HCT116 (cell line): Measurements from ENCODE around the gene DYNLT1. TPM values are rescaled to one million over a fixed set of nuclear protein-coding genes. Genes with fewer than 3 reads are reported as not detected.

ENCODE experiments used
- ATAC-seq: fragments of 200-7000 bp; cut with Tn5 transposase; 2 replicates; pipeline ENCODE4 v1.9.1; 2020; ENCODE audit warnings: mild to moderate bottlenecking, moderate library complexity
- Bru-seq: library from RNA; stranded (reverse); fragments of 400-500 nt; gene quantifications from one replicate; lab custom pipeline; 2021; lab: Mats Ljungman, UMichigan
- BruChase-seq, 2 experiments: library from RNA; stranded (reverse); fragments of 400-500 nt; gene quantifications; one replicate each; lab custom pipeline; 2021; lab: Mats Ljungman, UMichigan
- BruUV-seq: library from RNA; stranded (reverse); fragments of 400-500 nt; replicated peaks from 2 replicates; lab custom pipeline; 2021; lab: Mats Ljungman, UMichigan
- CTCF ChIA-PET: fragments of 300-600 bp; sonication (Branson Sonifier 250); formaldehyde crosslinking; loops from one replicate; lab custom pipeline; 2021; ENCODE audit warnings: antibody characterized with exemption; lab: Charles Lee
- POLR2A ChIA-PET: fragments of 300-600, 350-600 bp; sonication (Branson Sonifier 250); formaldehyde crosslinking; loops from one replicate; lab custom pipeline; 2021; ENCODE audit warnings: antibody characterized with exemption; lab: Charles Lee
- RAD21 ChIA-PET, 2 experiments: fragments of 300-600 bp; sonication (Branson Sonifier 250); formaldehyde crosslinking; loops; one replicate each; lab custom pipeline; 2023; ENCODE audit warnings: low total read pairs in 2 of 2; ENCODE audit not compliant: uncharacterized antibody in 2 of 2, unreplicated experiment in 2 of 2, low non-redundant PET in 1 of 2; lab: Charles Lee
- DNase-seq: peaks from one replicate; pipeline ENCODE4 v3.0.0-alpha.2; 2010; ENCODE audit warnings: low read depth, low spot score
- H2AFZ ChIP-seq: fragments of 200-600 bp; shearing (Covaris generic), sonication (generic); 2 replicates; pipeline ENCODE4 v1.6.1; 2017; ENCODE audit warnings: low read depth, mixed run types, mixed read lengths, antibody characterized with exemption, low read length; ENCODE audit not compliant: poor library complexity, severe bottlenecking
- H3K27ac ChIP-seq: 2 replicates; pipeline ENCODE4 v1.5.1; 2012; ENCODE audit warnings: low read depth, low read length
- H3K27me3 ChIP-seq: fragments of 200-600 bp; sonication (generic); 2 replicates; pipeline ENCODE4 v1.6.1; 2016; ENCODE audit warnings: mixed run types, low read length, mixed read lengths; ENCODE audit not compliant: insufficient read depth
- H3K36me3 ChIP-seq, 2 experiments: fragments of 200-500 bp in 1 of 2; fragments of 200-600 bp in 1 of 2; sonication (Bioruptor generic) in 1 of 2; sonication (generic) in 1 of 2; 2 replicates each; pipeline versions ENCODE4 v1.5.1 to v1.6.1; 2014 to 2016; ENCODE audit warnings: low read length in 2 of 2, inconsistent platforms in 1 of 2, mixed read lengths in 1 of 2, mixed run types in 1 of 2; ENCODE audit not compliant: insufficient read depth in 2 of 2, control insufficient read depth in 1 of 2
- H3K4me1 ChIP-seq, 2 experiments: fragments of 200-600 bp in 1 of 2; sonication (generic) in 1 of 2; 2 replicates each; pipeline versions ENCODE4 v1.5.1 to v1.6.1; 2012 to 2017; ENCODE audit warnings: low read length in 2 of 2, inconsistent platforms in 1 of 2, mild to moderate bottlenecking in 1 of 2, mixed read lengths in 1 of 2, mixed run types in 1 of 2, moderate library complexity in 1 of 2; ENCODE audit not compliant: insufficient read depth in 2 of 2, control insufficient read depth in 1 of 2
- H3K4me2 ChIP-seq: fragments of 200-600 bp; sonication (generic); 2 replicates; pipeline ENCODE4 v1.6.1; 2017; ENCODE audit warnings: mixed run types, low read length, mixed read lengths
- H3K4me3 ChIP-seq, 2 experiments: fragments of 200-600 bp in 1 of 2; sonication (generic) in 1 of 2; replicated peaks in 1 of 2; 2 replicates each; pipeline ENCODE4 v1.5.1; 2011 to 2016; ENCODE audit warnings: low read length in 2 of 2, control low read depth in 1 of 2, low read depth in 1 of 2, mild to moderate bottlenecking in 1 of 2, mixed read lengths in 1 of 2, mixed run types in 1 of 2
- H3K79me2 ChIP-seq: fragments of 200-600 bp; sonication (generic); 2 replicates; pipeline ENCODE4 v1.6.1; 2017; ENCODE audit warnings: mild to moderate bottlenecking, mixed run types, low read length, moderate library complexity, mixed read lengths; ENCODE audit not compliant: insufficient read depth
- H3K9ac ChIP-seq: fragments of 200-600 bp; sonication (generic); 2 replicates; pipeline ENCODE4 v1.6.1; 2016; ENCODE audit warnings: low read length, mixed read lengths
- H3K9me2 ChIP-seq: fragments of 200-600 bp; sonication (generic), shearing (Covaris generic); 2 replicates; pipeline ENCODE4 v1.6.1; 2017; ENCODE audit warnings: mixed run types, mild to moderate bottlenecking, moderate library complexity; ENCODE audit not compliant: insufficient read depth
- H3K9me3 ChIP-seq, 2 experiments: fragments of 200-500 bp in 1 of 2; fragments of 200-600 bp in 1 of 2; sonication (Bioruptor generic) in 1 of 2; sonication (generic) in 1 of 2; 2 replicates each; pipeline ENCODE4 v1.6.1; 2014 to 2017; ENCODE audit warnings: low read length in 2 of 2, mixed read lengths in 2 of 2, inconsistent platforms in 1 of 2, low read depth in 1 of 2, mild to moderate bottlenecking in 1 of 2, mixed run types in 1 of 2, moderate library complexity in 1 of 2; ENCODE audit not compliant: control insufficient read depth in 1 of 2, insufficient read depth in 1 of 2
- H4K20me1 ChIP-seq: fragments of 200-600 bp; sonication (generic), shearing (Covaris generic); 2 replicates; pipeline ENCODE4 v1.6.1; 2017; ENCODE audit warnings: mixed run types, mild to moderate bottlenecking, moderate library complexity; ENCODE audit not compliant: insufficient read depth
- EGR1 ChIP-seq: IDR thresholded peaks from 2 replicates; pipeline ENCODE4 v1.6.1; 2012; ENCODE audit warnings: low read depth
- POLR2A ChIP-seq: IDR thresholded peaks from 2 replicates; pipeline ENCODE4 v1.7.0; 2011; ENCODE audit warnings: borderline replicate concordance; ENCODE audit not compliant: insufficient read depth, insufficient read length; ENCODE audit errors: extremely low read depth
- POLR2AphosphoS5 ChIP-seq: IDR thresholded peaks from 2 replicates; pipeline ENCODE4 v1.6.1; 2011; ENCODE audit warnings: mild to moderate bottlenecking, low read depth, low read length, moderate library complexity
- RAD21 ChIP-seq: IDR thresholded peaks from 2 replicates; pipeline ENCODE4 v1.6.1; 2012; ENCODE audit warnings: low read depth, mild to moderate bottlenecking
- YY1 ChIP-seq: IDR thresholded peaks from 2 replicates; pipeline ENCODE4 v1.6.1; 2011; ENCODE audit warnings: low read length, low read depth, moderate library complexity, mild to moderate bottlenecking; ENCODE audit not compliant: insufficient replicate concordance; ENCODE audit errors: extremely low read depth
- ZFX ChIP-seq: fragments of 450-650 bp; IDR thresholded peaks from 2 replicates; pipeline ENCODE4 v1.6.1; 2017
- intact Hi-C: fragments of 100-400 bp; cut with micrococcal nuclease; formaldehyde crosslinking; loops from 2 replicates; pipeline ENCODE4 v1.10.0; 2022
- long read RNA-seq: library from polyadenylated mRNA; unstranded; transcript quantifications from one replicate; pipeline ENCODE4 v2.0.0, GENCODE V29; 2021; ENCODE audit not compliant: unreplicated experiment
- polyA plus RNA-seq: library from polyadenylated mRNA; unstranded; fragments of >200 nt; gene quantifications from 2 replicates; pipeline ENCODE4 v1.2.1, GENCODE V29; 2012; ENCODE audit warnings: missing spikeins
- total RNA-seq: library from RNA; stranded (reverse); gene quantifications from one replicate; pipeline ENCODE4 v1.2.1, GENCODE V29; 2021; ENCODE audit not compliant: unreplicated experiment

DYNLT1 gene
- total RNA-seq (239 TPM), Bru-seq, nascent RNA (percentile 97 among the genes with signal in this experiment), BruChase-seq, experiment 1, labeled RNA remaining after a 6-hour chase (percentile 95 among the genes with signal in this experiment), BruChase-seq, experiment 2, labeled RNA remaining after a 2-hour chase (percentile 95 among the genes with signal in this experiment)
- 261 and 300 TPM in 2 replicates for polyA plus RNA-seq
- long read RNA-seq, transcript DYNLT1-203 (5 exons, 726 nt), result major isoform, 128 of 183 reads
- long read RNA-seq, transcript DYNLT1-201 (3 exons, 774 nt), result minor isoform, 5 of 183 reads
- long read RNA-seq, partial matches to known transcripts, result 29 of 183 reads
- long read RNA-seq, other reads (novel, unspliced or antisense), result 20 of 183 reads

- no peaks in the 10 kb centered on the region for H3K27me3 ChIP-seq
- no peaks in the 10 kb centered on the region for H3K9me2 ChIP-seq
- POLR2A ChIA-PET, result interaction anchor here (0.6 to 2.3 kb wide), 5 partner anchors 28 to 423 kb away, joined by 3 to 9 read pairs (median 4); no protein-coding TSS in a partner anchor
- peak within 1 kb of the TSS; percentile 97 for H3K9ac ChIP-seq
- peak within 1 kb of the TSS; percentile 89 to 91 for H3K4me3 ChIP-seq
- H4K20me1 ChIP-seq, result no peaks in the 10 kb centered on the region
- peaks cover 60 to 73% of the 10 kb centered on the region in 2 experiments for H3K4me1 ChIP-seq
- peak within 1 kb of the TSS; percentile 89 for H3K4me2 ChIP-seq
- intact Hi-C loops, result loop anchor here (10.0 kb wide), 1 partner anchor 350 kb away; no protein-coding TSS in a partner anchor
- ATAC-seq, result peak; percentile 83
- DNase-seq, result peak; percentile 91
- RAD21 ChIA-PET, result interaction anchor here in 1 of 2 experiments (1.1 kb wide), 1 partner anchor 46 kb away, joined by 4 read pairs; no protein-coding TSS in a partner anchor
- no TSS peak for BruUV-seq
- H3K79me2 ChIP-seq, result peaks cover 67% of the 10 kb centered on the region
- CTCF ChIA-PET, result interaction anchor here (1.0 to 3.4 kb wide), 8 partner anchors 16 to 491 kb away, joined by 3 to 12 read pairs (median 6); no protein-coding TSS in a partner anchor
- H2AFZ ChIP-seq, result no peak within 1 kb of the TSS
- peaks cover 0 to 8% of the 10 kb centered on the region in 2 experiments; a peak in 2 of 4 replicates for H3K36me3 ChIP-seq
- TF ChIP-seq YY1 (peak; percentile 56), EGR1 (no peak), POLR2AphosphoS5 (peak; percentile 90), ZFX (peak; percentile 87), RAD21 (no peak), POLR2A (peak; percentile 75)
- TF ChIP-seq, all 23 proteins: peak for 4
- Histone ChIP-seq H3K27ac (peak within 1 kb of the TSS; percentile 97), H3K9me3 (no peaks in the 10 kb centered on the region)
These were observed at the start of gene DYNLT1 for GRCh38 chr6:158644231-158645063. TSS of gene DYNLT1 (minus strand) at chr6:158644743. CDS start at chr6:158644708, 35 bp downstream.
